Measurements from ENCODE around the gene SLC39A2. TPM values are rescaled to one million over a fixed set of nuclear protein-coding genes. Genes with fewer than 3 reads are reported as not detected.
A peak's percentile ranks its signal among the peaks of the same experiment; 100 is the strongest.
"Not testable (repeated sequence)": the region's sequence is repeated elsewhere in the genome, so short reads cannot be mapped to it uniquely, and the experiment has no call there.

SLC39A2 gene
- total RNA-seq, 1 donor, result not detected

DNA sequence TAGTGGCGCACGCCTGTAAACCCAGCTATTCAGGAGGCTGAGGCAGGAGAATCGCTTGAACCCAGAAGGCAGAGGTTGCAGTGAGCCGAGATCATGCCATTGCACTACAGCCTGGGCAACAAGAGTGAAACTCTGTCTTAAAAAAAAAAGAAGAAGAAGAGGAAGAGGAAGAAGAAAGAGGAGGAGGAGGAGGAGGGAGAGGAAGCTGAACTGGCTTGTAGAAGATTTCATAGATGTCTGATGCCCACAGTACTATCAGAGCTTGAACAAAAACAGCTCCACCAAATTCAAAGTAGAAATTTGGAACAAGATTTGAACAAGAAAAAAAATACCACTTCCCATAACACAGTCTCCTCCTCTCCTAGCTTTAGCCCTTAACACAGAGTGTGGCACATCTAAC, 13.4 kb upstream of the SLC39A2 start:
- peaks cover 42% of the 10 kb centered on the region for H3K4me1 ChIP-seq (ENCODE audit: insufficient read depth, low read length)

DNA sequence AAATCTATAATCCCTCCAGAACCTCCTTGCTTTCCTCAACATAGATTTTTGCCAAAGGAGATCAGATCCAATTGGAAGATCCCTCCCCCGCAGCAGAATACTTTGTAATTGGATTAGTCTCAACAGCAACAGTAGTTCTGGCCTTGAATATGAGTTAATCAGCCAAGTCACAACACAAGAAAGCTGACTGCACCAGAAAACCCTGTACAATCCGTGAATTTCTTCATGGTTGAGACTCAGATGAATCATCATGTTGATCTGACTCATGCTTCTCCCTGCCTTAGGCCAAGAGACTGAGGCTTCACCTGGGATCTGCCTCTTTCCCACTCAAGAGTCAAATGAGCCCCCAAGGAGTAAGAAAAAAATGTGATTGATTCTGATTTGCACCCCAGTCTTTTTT, 12.3 kb upstream of the SLC39A2 start:
- Histone ChIP-seq H3K4me1 (ENCODE audit: insufficient read depth, low read length) (peaks cover 53% of the 10 kb centered on the region), H3K27me3 (ENCODE audit: insufficient read depth, low read length) (no peaks in the 10 kb centered on the region), H3K9me3 (ENCODE audit: low read depth, low read length) (no peaks in the 10 kb centered on the region), H3K4me3 (ENCODE audit: low read length) (no peak overlapping the region)

More for the DNA sequence above, 13.4 kb upstream of the SLC39A2 start:
- H3K27me3 ChIP-seq (ENCODE audit: insufficient read depth, low read length); H3K9me3 ChIP-seq (ENCODE audit: low read depth, low read length); H3K4me3 ChIP-seq (ENCODE audit: low read length): not testable (repeated sequence)

DNA sequence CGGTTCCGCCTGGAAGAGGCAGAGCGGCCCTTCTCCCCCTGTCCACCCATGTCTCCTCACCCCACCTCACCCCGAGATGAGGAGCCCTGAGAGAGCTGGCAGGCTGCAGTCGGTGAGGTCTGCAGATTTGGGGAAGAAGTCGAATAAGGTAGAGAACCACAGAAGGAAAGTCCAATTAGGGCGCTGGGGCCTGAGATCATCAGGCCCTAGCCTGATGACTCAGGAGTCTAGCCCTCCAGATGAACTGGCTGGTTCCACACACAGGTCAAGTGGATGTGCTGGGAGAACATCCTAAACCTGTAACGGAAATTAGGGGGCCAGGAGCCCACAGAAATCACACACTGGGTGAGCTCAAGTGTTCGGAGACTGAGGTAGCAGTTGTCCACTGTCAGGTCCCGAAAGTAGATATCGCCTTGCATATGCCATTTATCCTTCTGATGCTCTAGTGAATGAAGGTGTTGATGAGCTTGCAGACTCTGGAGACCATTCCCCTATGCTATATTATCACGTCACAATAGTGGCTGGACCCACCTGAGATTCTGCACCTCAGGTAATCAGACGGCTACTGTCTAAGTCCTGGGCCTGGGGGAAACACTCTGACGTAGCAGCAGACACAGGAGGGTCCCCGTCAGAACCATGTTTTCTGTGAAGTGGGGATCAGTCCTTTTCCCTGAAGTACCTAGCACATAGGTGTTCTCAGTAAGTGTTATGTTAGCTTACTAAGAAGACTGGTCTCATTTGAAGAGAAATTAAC, 10.2 kb upstream of the SLC39A2 start:
- peaks cover 53% of the 10 kb centered on the region for H3K4me1 ChIP-seq (ENCODE audit: insufficient read depth, low read length)
- H3K9me3 ChIP-seq (ENCODE audit: low read depth, low read length), result no peaks in the 10 kb centered on the region
- no peaks in the 10 kb centered on the region for H3K27me3 ChIP-seq (ENCODE audit: insufficient read depth, low read length)
- H3K4me3 ChIP-seq (ENCODE audit: low read length), result no peak overlapping the region

DNA sequence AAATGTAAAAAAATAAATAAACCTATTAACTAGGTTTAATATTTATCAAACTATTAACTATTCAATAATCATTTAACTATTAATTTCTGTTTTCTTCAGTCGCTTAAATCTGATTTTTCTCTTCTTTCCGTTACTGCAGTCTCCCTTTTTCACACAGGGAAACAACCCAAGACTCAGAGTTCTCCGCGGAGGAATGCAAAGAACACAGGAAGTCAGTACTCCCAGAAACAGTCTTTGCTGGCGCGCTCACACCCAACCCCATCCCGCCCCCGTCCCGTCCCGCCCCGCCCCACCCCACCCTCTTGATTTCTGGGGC, 9.7 kb upstream of the SLC39A2 start:
- H3K27me3 ChIP-seq (ENCODE audit: insufficient read depth, low read length), result no peaks in the 10 kb centered on the region
- H3K4me3 ChIP-seq (ENCODE audit: low read length), result peak overlapping the region; percentile 86
- H3K9me3 ChIP-seq (ENCODE audit: low read depth, low read length), result no peaks in the 10 kb centered on the region
- H3K4me1 ChIP-seq (ENCODE audit: insufficient read depth, low read length), result peaks cover 53% of the 10 kb centered on the region

DNA sequence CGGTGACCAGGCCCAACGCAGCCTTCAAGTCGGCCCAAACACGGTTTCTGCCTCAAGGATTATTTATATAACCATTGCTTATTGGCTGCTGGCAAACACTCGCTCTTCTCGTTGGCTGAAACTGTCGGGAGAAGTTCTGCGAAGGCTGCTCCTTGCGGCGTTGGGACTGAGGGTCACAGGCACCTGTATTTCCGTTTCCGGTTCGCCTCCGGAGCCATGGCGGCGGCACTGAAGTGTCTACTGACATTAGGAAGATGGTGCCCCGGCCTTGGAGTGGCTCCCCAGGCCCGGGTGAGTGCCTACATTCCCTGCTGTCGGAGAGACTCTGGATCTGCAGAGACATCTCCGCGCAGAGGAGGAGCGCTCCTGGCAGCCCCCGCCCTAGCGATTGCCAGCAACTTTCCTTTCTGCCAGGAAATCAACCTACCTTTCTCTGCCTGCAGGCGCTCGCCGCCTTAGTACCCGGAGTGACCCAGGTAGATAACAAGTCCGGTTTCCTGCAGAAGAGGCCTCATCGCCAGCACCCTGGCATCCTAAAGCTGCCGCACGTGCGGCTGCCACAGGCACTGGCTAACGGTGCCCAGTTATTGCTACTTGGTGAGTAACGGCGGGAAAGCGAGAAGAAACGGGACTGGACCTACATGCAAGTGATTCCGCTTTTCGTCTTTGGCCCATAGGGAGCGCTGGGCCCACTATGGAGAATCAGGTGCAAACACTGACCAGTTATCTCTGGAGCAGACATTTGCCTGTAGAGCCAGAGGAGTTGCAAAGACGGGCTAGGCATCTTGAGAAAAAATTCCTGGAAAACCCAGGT, 9.1 kb upstream of the SLC39A2 start, which contains the start of gene METTL17:
TSS of gene METTL17 (plus strand) at position 194 of the 814 bp plus-strand sequence. CDS start at position 217, 23 bp downstream.
- H3K9me3 ChIP-seq (ENCODE audit: low read depth, low read length), result no peaks in the 10 kb centered on the region

DNA sequence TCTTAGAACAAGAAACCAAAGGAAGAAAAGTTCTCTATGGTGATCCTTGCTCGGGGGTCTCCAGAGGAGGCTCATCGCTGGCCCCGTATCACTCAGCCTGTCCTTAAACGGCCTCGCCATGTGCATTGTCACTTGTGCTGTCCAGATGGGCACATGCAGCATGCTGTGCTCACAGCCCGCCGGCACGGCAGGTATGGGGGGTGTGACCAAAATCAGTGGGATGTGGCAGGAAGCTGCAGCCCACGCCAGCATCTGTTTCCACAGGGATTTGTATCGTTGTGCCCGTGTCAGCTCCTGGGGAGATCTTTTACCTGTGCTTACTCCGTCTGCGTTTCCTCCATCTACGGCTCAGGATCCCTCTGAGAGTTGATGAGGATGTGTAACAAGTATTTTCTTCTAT, 2.6 kb upstream of the SLC39A2 start:
- H3K9me3 ChIP-seq (ENCODE audit: low read depth, low read length), result no peaks in the 10 kb centered on the region
- no peak overlapping the region for H3K4me3 ChIP-seq (ENCODE audit: low read length)
- peaks cover 2% of the 10 kb centered on the region for H3K4me1 ChIP-seq (ENCODE audit: insufficient read depth, low read length)
- H3K27me3 ChIP-seq (ENCODE audit: insufficient read depth, low read length), result no peaks in the 10 kb centered on the region

More for the DNA sequence above, 9.1 kb upstream of the SLC39A2 start, which contains the start of gene METTL17:
- Histone ChIP-seq H3K4me1 (ENCODE audit: insufficient read depth, low read length) (peaks cover 52% of the 10 kb centered on the region), H3K4me3 (ENCODE audit: low read length) (peak within 1 kb of the TSS; percentile 86), H3K27me3 (ENCODE audit: insufficient read depth, low read length) (no peaks in the 10 kb centered on the region)

DNA sequence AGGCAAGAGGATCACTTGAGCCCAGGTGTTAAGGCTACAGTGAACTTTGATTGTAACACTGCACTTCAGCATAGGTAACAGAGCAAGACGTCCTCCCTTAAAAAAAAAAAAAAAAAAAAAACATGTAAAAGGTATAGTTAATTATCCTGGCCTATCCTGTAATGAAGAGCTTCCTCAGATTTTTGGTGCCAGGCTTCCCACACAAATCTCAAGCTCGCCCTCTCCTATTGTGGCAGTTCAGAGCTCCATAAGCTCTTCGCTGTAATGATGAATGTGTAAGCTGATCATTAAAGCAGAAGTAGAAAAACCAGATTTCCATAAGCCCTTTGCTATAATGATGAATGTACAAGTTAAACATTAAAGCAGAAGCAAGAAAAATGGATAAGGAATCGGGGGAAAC, 2.0 kb upstream of the SLC39A2 start:
- no peak overlapping the region for H3K4me3 ChIP-seq (ENCODE audit: low read length)
- no peaks in the 10 kb centered on the region for H3K27me3 ChIP-seq (ENCODE audit: insufficient read depth, low read length)
- no peaks in the 10 kb centered on the region for H3K9me3 ChIP-seq (ENCODE audit: low read depth, low read length)
- H3K4me1 ChIP-seq (ENCODE audit: insufficient read depth, low read length), result no peaks in the 10 kb centered on the region

DNA sequence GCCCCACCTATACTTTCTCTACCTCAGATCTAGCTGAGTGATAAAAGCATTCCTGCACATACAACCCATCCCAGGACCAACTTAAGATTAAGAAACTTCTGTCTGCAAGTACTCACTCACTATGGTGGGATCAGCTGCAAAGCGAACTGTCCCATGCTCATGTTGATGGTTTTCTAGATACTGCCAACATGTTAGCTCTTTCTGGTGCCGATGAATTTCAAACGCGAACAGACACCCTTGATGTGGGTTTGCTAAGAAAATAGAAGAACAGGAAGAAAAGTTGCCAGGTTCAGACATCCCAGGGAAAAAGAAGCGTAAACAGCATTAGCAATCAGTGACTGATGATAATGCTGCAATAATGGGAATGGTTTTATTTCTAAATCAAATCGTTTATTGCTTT, 1.5 kb upstream of the SLC39A2 start:
- Histone ChIP-seq H3K9me3 (ENCODE audit: low read depth, low read length) (no peaks in the 10 kb centered on the region), H3K27me3 (ENCODE audit: insufficient read depth, low read length) (no peaks in the 10 kb centered on the region), H3K4me1 (ENCODE audit: insufficient read depth, low read length) (no peaks in the 10 kb centered on the region), H3K4me3 (ENCODE audit: low read length) (no peak overlapping the region)

DNA sequence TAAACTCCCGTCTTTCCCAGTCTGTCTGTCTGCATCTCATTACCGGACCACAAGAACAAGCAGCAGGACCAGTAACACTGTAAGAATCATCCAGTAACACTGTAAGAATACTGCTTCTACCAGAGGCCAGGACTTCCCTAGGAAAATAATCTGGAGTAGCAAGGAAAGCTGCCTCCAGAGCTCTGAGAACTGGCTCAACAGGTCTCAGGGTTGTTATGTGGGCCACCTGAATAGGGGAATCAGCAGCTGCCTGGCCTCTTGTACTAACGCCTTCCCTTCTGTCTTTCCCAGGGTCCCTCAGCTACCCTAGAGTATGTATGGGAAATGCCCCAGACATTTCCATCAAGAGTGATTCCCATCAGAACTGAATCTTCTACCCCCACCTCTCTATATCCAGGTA, 954 bp upstream of the SLC39A2 start:
- Histone ChIP-seq H3K27me3 (ENCODE audit: insufficient read depth, low read length) (no peaks in the 10 kb centered on the region), H3K9me3 (ENCODE audit: low read depth, low read length) (no peaks in the 10 kb centered on the region), H3K4me1 (ENCODE audit: insufficient read depth, low read length) (no peaks in the 10 kb centered on the region), H3K4me3 (ENCODE audit: low read length) (no peak overlapping the region)

DNA sequence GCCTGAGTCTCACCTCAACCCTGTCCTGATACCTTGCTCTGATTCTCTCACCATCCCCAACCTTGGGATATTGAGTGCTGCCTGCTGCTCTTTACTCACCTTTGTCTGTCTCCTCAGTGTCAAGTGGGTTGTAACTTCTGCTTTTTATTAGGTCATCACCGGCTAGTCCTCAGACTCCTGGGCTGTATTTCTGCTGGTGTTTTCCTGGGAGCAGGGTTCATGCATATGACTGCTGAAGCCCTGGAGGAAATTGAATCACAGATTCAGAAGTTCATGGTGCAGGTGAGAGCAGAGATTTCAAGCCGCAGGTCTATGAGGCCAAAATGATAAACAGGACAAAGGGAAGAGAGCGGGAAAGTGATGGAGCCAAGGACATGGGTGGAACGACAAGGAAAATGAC, 498 bp downstream of the SLC39A2 start:
- Histone ChIP-seq H3K27me3 (ENCODE audit: insufficient read depth, low read length) (no peaks in the 10 kb centered on the region), H3K9me3 (ENCODE audit: low read depth, low read length) (no peaks in the 10 kb centered on the region), H3K4me1 (ENCODE audit: insufficient read depth, low read length) (no peaks in the 10 kb centered on the region), H3K4me3 (ENCODE audit: low read length) (no peak overlapping the region)

DNA sequence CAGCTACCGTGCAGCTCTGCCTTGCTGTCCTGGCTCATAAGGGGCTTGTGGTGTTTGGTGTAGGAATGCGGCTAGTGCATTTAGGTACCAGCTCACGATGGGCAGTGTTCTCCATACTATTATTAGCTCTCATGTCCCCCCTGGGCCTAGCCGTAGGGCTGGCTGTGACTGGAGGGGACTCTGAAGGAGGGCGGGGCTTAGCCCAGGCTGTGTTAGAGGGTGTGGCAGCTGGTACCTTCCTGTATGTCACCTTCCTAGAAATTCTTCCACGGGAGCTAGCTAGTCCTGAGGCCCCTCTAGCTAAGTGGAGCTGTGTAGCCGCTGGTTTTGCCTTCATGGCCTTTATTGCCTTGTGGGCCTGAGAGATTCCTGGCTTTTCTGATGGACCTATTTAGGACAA, 2.1 kb downstream of the SLC39A2 start:
- H3K9me3 ChIP-seq (ENCODE audit: low read depth, low read length), result no peaks in the 10 kb centered on the region
- no peak overlapping the region for H3K4me3 ChIP-seq (ENCODE audit: low read length)
- H3K4me1 ChIP-seq (ENCODE audit: insufficient read depth, low read length), result no peaks in the 10 kb centered on the region
- H3K27me3 ChIP-seq (ENCODE audit: insufficient read depth, low read length), result no peaks in the 10 kb centered on the region

DNA sequence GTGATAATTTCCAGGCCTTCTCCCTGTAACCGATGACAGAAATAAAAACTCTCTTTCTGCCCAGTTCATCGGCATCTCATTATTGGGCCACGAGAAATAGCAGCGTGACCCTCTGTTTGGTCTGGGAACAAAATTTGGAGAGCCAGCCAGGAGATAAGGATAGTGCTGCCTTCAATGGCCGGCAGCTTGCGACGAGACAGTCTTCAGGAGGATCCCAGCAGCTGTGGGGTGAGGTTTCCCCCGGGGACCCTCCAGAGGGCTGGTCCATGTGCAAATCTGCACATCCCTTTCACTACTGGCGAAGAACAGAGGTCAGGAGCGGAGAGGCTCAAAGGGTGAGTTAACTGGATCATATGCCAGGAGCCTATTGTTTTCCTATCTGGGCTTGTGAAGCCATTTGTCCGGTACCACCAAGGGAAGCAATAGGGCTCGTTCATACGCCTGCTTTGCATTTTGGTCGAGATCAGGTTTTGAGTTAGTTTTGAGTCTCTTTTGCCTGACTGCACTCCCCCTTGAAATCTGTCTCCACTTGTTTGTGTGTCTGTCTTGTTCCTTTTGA, 4.8 kb downstream of the SLC39A2 start:
- Histone ChIP-seq H3K27me3 (ENCODE audit: insufficient read depth, low read length) (no peaks in the 10 kb centered on the region), H3K4me1 (ENCODE audit: insufficient read depth, low read length) (no peaks in the 10 kb centered on the region), H3K4me3 (ENCODE audit: low read length) (no peak overlapping the region), H3K9me3 (ENCODE audit: low read depth, low read length) (no peaks in the 10 kb centered on the region)

DNA sequence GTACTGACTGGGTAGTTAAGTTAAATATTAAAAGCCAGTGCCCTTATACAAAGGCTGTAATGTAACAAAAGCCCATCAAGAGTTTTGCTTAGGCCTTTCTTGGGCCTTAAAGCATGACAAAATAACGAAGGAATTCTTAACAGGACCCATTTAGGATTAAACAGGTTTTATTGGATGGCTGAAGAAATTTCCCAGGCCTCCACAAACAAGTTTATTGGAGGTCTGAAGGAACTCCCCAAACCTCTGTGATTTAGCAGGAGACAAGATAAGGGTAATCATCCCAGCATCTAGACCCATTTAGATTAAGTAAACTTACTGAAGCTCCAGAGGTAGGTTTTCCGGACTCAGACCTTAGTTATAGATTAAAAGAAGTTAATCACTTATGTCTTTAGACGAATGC, 10.6 kb downstream of the SLC39A2 start:
- not testable (repeated sequence) for H3K4me3 ChIP-seq (ENCODE audit: low read length); H3K27me3 ChIP-seq (ENCODE audit: insufficient read depth, low read length); H3K9me3 ChIP-seq (ENCODE audit: low read depth, low read length); H3K4me1 ChIP-seq (ENCODE audit: insufficient read depth, low read length)

DNA sequence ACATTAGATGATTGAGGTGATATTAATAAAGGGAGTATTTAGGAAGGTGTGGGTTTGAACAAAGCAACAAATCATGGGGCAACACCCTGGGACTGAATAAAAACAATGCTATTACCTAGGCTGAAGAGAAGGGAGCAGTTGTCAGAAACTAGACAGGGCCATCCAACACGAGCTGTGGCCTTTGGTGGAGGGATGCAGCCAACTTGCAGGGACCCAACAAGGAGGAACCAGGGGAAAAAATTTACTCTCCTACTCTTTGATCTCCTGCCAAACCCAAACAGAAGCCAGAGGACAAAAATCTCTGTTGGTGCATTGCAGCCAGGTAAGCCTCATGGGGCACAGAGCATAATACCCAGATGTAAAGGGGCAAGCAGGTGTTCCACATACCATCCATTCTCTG, 12.0 kb downstream of the SLC39A2 start:
- Histone ChIP-seq H3K4me3 (ENCODE audit: low read length) (no peak overlapping the region), H3K4me1 (ENCODE audit: insufficient read depth, low read length) (peaks cover 14% of the 10 kb centered on the region), H3K27me3 (ENCODE audit: insufficient read depth, low read length) (peaks cover 10% of the 10 kb centered on the region), H3K9me3 (ENCODE audit: low read depth, low read length) (no peaks in the 10 kb centered on the region)

DNA sequence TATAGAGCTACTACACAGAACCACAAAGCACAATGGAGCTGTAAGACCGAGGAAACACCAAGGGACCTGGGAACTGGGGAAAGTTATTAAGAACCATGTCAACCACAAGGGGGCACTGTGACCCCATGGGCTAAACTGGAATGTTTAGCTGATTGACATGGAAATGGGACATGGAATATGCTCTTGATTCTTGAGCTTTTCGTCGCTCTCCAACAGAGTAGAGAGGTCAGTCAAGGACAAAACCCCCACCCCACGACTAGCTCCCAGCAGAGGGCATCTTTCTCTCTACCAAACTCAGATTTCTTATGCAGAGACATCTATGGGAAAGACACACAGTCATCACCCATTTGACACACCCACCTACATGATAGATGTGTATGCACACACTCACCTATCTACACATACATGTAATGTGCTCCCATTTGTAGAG, 15.7 kb downstream of the SLC39A2 start:
- Histone ChIP-seq H3K9me3 (ENCODE audit: low read depth, low read length) (no peaks in the 10 kb centered on the region), H3K4me3 (ENCODE audit: low read length) (no peak overlapping the region), H3K4me1 (ENCODE audit: insufficient read depth, low read length) (peaks cover 25% of the 10 kb centered on the region), H3K27me3 (ENCODE audit: insufficient read depth, low read length) (peaks cover 10% of the 10 kb centered on the region)
